ENCODE results near the gene HDAC5.
"Not testable (repeated sequence)": the region's sequence is repeated elsewhere in the genome, so short reads cannot be mapped to it uniquely, and the experiment has no call there.

Gene HDAC5

DNA sequence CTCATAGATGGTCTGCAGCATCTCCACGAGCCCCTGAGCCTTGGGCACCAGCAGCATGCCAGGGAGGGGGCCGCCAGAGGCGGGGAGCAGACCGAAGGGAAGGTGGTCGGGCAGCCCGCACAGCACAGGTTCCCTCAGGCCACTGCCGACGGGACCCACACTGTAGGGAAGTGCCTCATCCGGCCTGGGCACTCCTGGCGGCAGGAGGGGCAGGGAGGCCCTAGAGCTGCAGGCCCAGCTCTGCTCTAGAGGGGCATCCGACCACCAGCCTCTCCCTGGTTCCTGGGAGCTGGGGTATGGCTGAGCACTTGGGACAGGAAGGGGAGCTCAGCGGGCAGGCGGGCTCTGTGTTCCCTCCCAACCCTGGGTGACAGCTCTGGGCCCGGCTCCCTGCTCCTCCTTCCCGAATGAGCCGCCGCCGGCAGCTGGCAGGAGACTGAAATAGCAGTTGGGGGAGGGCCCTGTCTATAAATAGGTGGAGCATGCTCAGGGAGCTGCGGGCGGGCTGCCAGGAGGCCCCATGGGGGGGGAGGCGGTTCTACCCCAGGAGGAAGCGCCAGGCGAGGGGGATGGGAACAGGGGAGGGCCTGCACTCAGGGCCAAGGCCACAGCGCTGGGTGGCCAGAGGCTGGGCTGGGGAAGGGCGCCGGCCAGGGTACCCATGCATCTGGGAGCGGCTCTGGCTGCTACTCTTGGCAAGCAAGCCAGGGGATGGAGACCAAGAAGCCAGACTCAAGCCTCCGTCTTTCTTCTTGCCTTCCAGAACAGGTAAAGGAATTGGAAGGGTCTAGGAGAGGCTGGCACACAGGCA, 12.4 kb downstream of the HDAC5 start:
- DNase-seq = peak; percentile 18 to 44

DNA sequence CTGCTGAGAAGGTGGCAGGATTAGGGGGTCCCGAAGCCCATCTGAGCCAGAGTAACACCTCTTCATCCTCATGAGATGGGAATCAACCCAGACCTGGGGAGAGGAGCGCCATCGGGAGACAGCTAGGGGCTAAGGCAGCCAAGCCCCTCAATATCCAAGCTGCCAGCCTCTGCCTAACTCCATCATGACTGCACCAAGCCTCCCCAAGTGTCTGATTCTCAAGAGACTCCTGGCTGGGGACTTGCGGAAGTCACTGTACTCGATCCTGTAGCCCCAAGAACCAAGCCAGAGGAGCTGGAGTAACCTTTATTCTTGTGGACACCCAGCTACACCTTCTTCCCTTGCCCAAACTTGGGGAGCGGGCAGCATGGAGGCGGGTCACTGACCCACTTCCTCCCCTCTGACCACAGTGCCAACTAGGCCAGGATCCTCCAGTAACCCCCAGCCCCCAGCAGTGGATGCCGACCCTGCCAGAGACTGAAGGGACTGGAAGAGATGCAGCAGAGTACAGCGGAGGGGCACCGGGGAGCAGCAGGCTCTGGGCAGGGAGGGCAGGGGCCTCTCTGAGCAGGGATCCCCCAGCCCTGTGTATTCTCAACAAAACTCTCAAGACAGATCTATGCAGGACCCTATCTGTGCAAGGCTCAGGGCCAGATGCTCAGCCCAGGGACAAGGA, 13.3 kb downstream of the HDAC5 start:
- no peak for DNase-seq

DNA sequence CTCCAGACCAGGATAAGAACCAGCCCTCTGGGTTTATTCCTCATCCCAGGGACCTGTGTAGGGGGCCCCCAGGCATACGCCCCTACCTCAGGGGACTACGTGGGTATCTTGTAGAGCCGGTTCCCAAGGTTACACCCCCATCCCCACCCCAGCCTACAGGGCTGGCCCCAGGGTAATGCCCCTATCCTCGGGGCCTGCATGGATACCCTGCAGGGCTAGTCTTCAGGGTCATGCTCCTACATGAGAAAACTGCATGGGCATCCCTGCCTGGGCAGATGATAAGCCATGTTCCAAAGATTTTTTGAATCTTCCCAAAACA, 14.2 kb downstream of the HDAC5 start:
- no peak for DNase-seq

DNA sequence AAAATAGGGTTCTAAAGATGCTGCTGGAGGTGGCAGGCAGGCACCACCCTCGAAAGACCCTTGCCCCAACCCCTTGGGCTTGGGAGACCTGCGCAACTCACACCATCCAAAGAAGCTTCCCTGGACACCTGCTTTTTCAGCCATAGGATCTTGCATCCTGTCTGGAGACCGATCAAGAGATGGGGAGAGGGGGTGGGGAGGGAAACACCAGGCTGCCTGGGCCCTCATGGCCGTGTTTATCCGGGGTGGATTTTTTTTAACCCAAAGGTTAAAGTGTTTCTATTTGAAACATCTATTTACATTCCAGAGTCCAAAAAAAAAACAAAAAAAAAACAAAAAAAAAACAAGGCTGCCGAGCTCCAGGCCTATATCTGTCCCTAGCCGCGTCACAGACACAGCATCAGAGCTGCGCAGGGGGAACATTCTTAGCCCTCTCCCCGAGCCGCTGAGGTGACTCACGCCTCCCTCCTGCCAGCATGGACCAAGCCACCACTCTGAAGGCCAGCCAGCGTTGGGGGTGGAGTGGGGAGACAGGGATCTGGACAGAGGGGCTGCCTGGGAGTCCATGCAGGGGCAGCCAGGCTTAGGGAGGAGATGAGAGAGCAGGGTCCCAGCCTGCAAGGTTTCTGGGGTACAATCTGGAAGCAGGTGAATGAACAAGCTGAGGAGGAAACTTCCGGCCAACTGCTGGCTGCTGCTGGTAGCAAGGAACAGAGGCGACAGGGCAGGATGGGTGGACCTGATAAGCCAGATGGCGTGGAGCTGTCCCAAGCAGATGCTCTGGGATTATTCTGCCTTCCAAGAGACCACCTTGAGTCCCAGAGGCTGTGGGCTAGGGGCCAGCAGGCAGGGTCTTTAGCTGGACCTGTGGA, 14.8 kb downstream of the HDAC5 start:
- DNase-seq = no peak

DNA sequence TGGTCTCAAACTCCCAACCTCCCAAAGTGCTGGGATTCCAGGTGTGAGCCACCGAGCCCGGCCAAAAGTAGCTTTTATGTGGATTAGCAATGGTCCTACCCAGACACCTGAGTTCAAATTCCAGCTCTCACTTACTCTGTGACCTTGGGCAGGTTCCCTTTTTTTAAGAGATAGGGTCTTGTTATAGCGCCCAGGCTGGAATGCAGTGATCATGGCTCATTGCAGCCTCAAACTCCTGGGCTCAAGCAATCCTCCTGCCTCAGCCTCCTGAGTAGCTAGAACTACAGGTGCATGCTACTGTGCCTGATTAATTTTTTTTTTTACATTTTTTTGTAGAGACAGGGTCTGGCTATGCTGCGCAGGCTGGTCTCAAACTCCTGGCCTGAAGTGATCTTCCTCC, 16.6 kb downstream of the HDAC5 start:
- DNase-seq = no peak

DNA sequence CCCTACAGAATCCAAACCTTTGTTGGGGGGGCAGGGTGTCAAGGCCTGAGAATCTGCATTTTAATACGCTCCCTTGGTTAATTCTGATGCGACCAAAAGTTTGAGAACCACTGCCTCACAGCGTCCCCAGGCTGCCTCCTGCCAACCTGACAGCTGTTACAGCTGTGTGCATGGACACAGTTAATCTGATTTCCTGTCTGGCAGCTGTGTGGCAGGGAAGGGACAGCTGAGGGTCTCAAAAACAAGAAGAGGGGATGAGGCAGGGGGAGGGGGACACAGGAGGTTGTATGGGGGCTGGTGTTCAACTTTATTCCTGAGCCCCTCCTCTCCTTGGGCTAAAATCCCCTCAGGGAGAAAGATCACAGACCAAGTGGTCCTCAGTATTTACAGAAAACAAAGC, 17.5 kb downstream of the HDAC5 start:
- no peak for DNase-seq

DNA sequence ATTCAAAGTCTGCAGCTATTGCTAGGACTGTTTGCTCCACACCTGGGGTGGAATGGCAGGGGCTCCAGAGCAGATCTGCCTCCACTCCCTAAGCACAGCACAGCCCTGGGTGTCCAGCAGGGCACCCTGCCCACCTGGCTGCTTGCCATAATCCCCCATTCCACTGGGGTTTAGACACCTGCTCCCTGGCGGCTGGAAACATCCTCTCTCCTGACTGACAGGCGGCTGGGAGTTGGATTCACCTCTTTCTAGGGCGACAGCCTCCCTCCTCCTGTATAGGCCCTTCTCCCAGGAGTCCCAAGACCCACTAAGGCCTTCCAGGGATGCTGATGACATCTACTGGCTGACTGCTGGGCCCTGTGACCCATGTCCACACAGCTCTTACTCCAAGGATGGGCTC, 18.0 kb downstream of the HDAC5 start:
- DNase-seq = no peak

DNA sequence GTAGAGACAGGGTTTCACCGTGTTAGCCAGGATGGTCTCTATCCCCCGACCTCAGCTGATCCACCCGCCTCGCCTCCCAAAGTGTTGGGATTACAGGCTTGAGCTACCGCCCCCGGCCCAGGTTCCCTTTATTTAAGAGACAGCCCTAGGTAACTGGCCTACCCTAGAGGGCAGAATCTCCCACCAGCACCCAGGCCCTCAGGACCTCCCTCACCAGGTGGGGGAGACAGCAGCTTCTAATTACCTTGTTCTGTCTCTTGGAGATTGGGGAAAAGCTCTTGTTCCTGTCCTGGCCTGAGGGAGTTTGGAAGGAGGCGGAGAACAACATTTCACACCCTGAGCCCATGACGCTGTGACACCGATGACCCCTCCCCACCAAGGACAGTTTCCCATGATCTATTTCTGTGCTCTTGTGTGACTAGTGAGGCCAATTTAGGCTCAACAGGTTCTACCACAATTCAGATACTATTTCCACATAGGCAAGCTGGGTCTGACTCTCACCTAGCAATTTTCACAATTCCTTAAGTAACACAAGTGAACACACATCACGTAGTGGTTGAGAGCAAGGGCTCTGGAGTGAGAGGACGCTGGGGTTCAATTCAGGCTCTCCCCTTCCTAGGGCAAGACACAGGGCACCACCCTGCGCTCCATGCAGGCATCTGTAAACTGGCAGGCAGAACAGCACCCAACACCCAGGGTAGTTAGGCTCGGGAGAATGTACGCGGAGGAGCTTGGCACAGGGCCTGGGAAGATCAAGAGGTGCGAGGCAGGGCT, 20.4 kb downstream of the HDAC5 start:
- DNase-seq = no peak

DNA sequence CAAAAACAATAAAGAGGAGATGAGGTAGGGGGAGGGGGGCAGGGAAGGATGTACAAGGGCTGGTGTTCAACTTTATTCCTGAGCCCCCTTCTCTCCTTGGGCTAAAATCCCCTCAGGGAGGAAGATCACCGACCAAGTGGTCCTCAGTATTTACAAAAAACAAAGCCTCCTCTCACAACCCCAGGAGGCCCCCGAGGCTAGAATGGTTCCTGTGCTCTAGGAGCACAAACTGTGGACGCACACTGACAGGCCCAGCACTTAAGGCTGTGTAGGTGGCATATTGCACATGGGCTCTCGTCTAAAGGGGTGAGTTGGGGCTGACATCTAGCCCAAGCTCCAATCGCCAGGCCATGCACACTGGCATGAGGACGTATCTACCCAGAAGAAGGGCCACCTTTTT, 21.6 kb downstream of the HDAC5 start:
- not testable (repeated sequence) for DNase-seq

DNA sequence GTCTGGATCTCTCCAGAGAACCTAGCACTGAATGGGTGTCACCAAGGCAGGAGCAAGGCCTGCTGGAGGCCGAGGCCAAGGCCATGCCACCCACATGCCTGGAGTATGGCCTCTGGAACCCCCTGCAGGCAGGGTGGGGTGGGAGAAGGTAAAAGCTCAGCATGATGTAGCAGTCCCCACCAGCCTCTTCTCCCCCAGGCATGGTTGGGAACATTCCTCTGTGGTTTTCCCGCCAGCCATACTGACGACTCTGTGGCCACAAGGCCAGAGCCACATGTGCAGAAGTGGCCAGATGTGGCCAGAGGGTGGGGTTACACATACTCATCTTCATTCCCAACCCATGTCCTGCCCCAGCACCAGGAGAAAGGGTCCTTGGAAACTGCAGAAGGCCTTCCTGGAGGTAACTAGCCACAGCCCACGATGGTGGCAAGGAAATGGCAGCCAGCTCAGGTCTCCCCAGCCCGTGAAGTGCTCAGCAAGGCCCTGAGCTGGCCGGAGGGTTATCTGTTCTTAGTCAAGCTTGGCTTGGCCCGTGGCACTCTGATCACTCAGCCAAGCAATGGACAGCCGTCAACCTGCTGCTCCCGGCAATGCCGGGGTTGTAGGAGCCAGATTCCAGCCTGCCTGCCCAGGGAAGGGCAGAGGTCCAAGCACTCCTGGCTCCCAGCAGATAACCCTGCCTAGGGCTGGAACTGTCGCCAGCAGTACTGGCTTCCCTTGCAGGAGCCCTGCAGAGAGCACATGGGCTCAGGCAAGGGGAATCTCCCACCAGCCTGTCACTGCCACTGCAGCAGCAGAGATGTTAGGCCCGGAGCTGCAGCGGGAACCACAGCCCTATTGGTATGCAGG, 26.1 kb downstream of the HDAC5 start:
- DNase-seq = no peak

DNA sequence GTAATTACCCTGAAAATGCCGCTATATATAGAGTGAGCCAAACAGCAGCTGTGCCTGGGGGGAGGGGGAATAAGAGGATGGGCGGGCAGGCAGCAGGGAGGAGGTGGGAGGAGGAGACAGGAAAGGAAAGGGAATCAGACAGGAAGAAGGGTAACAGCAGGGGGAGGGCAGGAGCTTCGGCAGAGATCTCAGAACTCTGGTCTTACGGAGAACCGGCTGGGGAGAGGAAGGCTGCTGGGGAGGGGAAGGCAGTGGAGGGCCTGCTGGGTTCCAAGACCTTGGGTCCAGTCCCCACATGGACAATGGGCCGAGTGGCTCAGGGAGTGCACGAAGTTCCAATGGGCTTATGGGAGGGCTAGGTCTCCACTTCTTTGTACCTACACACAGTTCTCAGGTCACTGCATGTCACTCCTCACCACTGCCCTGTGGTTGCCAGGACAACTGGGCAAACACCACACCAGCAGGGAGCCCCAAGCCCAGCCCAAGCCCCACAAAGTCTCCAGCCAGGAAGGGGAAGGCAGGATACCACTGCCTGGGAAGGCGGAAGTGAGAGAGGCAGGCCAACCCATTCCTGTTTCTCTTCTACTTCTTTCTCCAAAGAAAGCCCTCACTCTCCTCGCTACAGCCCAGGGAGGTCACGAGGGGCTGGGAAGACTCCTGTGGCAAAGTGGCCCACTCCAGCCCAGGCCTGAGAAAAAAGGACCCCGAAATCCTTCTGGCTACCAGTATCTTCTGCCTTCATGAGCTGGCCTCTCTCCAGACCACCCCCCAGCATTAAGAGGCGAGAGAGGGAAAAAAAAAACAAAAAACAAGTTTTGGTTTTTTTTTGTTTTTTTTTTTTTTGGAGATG, 27.6 kb downstream of the HDAC5 start:
- no peak for DNase-seq

DNA sequence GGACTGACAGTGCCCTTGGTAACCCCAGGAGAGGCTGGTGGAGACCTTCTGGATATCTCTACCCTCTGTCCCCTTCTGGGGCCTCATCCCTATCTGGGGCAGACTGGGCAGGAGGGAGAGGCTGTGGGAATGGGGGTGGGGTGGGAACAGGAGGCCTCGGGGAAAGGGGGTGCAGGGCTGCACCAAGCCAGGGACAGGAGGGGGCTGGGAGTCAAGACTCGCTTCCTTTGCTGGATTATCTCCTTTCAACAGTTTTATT, 28.1 kb downstream of the HDAC5 start:
- no peak for DNase-seq

DNA sequence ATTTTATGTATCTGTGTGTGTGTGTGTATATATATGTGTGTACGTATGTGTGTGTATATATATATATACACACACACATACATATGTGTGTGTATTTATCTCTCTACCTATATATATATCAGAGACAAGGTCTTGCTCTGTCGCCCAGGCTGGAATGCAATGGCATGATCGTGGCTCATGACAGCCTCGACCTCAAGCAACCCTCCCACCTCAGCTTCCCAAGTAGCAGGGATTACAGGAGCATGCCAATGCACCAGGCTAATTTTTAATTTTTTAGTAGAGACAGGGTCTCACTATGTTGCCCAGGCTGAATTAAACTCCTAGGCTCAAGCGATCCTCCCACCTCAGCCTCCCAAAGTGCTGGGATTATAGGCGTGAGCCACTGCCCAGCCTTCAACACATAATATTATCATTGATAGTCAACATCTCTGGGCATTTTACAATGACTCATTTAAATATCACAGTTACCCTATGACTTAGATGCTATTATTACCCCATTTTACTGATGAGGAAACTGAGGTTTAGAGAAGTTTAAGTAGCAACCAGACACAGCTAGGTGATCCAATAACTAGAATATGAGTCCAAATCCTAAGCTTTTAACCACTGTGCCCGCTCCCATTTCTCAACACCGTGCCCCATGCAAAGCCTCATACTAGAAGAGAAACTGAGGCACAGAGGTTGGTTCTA, 28.6 kb downstream of the HDAC5 start:
- DNase-seq = no peak

DNA sequence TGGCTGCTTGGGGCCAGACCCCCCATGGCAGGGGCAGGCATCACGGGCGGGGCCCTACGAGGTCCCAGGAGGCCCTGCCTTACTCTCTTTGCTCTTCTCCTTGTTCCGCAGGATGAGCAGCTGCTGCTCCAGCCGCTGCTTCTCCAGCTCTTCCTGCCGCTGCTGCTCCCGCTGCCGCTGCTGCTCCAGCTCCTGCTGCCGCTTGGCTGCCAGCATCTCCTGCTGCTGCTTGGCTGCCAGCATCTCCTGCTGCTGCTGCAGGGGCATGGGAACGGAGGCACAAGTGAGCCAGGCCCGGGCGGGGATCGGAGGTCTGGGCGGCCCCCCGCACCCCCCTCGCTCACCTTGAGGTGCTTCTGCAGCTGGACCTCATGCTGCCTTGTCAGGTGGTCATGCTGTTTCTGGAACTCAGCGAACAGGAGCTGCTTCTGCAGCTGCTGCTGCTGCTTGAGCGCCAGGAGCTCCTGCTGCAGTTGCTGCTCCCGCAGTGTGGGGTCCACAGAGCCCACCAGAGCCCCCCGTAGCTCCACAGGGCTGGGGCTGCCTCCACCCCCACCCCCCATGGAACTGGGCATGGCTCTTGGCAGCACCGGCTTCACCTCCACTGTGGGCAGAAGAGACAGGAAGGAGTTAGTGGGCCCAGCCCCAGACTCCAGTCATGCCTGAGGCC, 30.1 kb downstream of the HDAC5 start:
- no peak for DNase-seq

DNA sequence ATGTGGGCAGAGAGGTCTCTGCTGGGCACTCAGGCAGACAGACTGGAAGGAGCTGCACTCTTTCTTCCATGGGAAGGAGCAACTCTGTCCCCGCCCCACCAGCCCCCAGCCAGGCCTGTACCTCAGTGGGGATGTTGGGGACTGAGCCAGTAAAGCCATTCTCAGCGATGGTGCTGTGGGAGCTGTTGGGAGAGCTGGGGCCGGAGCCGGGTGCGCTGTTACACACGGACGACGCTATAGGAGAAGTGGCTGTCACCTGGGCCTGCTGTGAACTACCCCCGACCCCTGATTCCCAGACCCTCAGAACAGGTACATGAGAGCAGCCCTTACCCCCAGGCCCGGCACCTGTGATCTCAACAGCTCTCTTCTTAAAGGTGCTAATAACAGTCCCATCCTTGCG, 31.4 kb downstream of the HDAC5 start:
- DNase-seq = no peak

DNA sequence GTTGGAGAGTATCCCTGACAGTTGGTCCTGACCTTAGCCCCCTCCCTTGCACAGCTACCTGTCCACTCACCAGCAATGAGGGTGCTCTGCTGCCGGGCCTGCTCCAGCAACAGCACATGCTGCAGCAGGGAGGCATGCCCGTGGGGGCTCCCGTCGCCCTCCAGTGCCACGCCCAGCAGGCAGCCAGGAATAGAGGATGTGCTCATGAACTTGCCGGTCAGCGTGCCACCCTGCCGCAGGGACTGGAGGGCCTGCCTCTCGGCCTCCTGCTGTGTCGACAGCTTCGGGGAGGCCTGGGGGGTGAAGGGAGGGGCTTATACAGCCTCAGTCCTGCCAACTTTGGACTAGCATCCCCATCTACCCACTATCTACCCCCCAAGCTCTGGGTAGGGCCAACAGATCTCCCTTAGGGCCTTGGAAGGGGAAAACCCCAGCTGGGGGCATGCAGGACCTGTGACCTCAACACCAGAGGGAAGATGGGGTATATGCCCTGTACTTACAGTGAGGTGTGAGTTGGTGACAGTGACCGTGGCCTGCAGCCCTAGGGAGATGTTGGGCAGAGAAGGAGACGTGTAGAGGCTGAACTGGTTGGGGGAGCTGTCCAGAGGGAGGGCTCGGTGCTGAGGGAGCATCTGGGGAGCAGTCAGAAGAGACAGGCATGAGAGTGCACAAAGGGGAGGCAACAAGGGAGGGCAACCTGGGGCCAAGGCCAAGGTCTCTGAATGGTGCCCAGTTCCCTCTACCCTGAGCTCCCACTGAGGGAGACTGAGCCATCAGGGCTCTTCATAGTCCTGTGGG, 32.0 kb downstream of the HDAC5 start:
- no peak for DNase-seq

DNA sequence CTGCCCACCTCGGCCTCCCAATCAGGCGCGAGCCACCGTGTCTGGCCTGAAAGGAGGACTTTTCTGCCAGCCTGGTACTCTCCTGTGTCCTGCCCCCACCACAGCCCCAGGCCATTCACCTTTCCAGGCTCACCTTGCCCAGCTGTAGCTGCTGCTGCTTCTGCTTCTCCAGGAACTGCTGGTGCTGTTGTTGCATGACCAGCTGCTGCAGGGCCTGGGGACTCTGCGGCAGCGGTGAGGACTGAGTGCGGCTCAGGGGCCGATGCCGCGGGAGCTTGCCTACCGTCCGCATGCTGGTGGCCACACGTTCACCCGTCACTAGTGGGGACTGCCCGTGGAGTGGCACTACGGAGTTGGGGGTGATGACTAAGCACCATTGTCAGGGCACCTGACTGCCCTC, 35.2 kb downstream of the HDAC5 start:
- no peak for DNase-seq

DNA sequence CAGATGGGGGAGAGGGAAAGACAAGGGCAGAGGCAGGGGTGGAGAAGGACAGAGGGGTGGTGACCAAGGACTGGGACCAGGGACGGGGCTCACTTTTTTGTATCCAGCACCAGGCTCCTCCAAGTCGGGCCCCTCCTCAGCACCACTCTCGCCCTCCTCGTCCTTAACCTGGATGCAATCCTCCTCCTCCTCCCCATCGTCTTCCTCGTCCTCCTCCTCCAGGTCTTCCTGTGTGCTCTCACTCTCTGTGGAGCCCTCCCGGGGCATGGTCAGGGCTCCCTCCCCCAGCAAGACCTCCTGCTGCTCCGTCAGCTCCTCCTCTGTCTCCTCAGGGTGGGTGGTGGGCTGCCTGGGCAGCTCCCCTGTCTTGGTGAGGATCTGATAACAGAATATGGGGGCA, 36.1 kb downstream of the HDAC5 start:
- DNase-seq = no peak

Measured in stimulated activated CD4-positive, alpha-beta T cell treated with anti-CD3 and anti-CD28 coated beads, Interleukin-2, amount 100 ng/mL, for 48 hours (primary cell).